Fibroblast of pulmonary artery (primary cell): ENCODE data around the gene SLC25A21.
A peak's percentile ranks its signal among the peaks of the same experiment; 100 is the strongest.

ENCODE experiments used
- DNase-seq: peaks from one replicate; pipeline ENCODE4 v3.0.0-alpha.2; 2010; ENCODE audit warnings: low read depth
- H3K4me3 ChIP-seq: replicated peaks from 2 replicates; pipeline ENCODE4 v1.5.1; 2011; ENCODE audit warnings: low read depth, mild to moderate bottlenecking, control low read depth, low read length, moderate library complexity
- CTCF ChIP-seq: IDR thresholded peaks from 2 replicates; pipeline ENCODE4 v1.5.1; 2011; ENCODE audit warnings: mild to moderate bottlenecking, control low read depth, low read length, inconsistent platforms; ENCODE audit errors: missing control alignments

The SLC25A21 gene

GRCh38 chr14:36935976-36936678 is 236.3 kb downstream of the SLC25A21 start:
- peak; percentile 3 for DNase-seq
- H3K4me3 ChIP-seq: no peak overlapping the region
- no peak for TF ChIP-seq CTCF

GRCh38 chr14:36934304-36934703 is 238.1 kb downstream of the SLC25A21 start:
- no peak overlapping the region for H3K4me3 ChIP-seq
- no peak for TF ChIP-seq CTCF
- DNase-seq: no peak

- no peak for DNase-seq
- TF ChIP-seq CTCF: no peak
- no peak overlapping the region for H3K4me3 ChIP-seq
Measured at GRCh38 chr14:36931791-36932190, 240.6 kb downstream of the SLC25A21 start.

- no peak overlapping the region for H3K4me3 ChIP-seq
- TF ChIP-seq CTCF: no peak
- no peak for DNase-seq
Measured at GRCh38 chr14:36928432-36928831, 244.0 kb downstream of the SLC25A21 start.

GRCh38 chr14:36925094-36925493 is 247.3 kb downstream of the SLC25A21 start:
- no peak for DNase-seq
- no peak for TF ChIP-seq CTCF
- no peak overlapping the region for H3K4me3 ChIP-seq

GRCh38 chr14:36916668-36917067 is 255.7 kb downstream of the SLC25A21 start:
- TF ChIP-seq CTCF: no peak
- no peak overlapping the region for H3K4me3 ChIP-seq
- DNase-seq: no peak

GRCh38 chr14:36915081-36915480 is 257.3 kb downstream of the SLC25A21 start:
- H3K4me3 ChIP-seq: no peak overlapping the region
- DNase-seq: no peak
- no peak for TF ChIP-seq CTCF
